Endothelial cell of umbilical vein (primary cell): ENCODE results near the gene SCGB1A1. TPM values are rescaled to one million over a fixed set of nuclear protein-coding genes. Genes with fewer than 3 reads are reported as not detected.

ENCODE experiments used
- BruUV-seq: library from RNA; stranded (reverse); fragments of 400-500 nt; replicated peaks from 2 replicates; lab custom pipeline; 2021; lab: Mats Ljungman, UMichigan
- CTCF ChIA-PET: fragments of 300-600, 350-600 bp; sonication (Branson Sonifier 250); formaldehyde crosslinking; loops from one replicate; lab custom pipeline; 2021; ENCODE audit warnings: antibody characterized with exemption, inconsistent platforms; lab: Charles Lee
- POLR2A ChIA-PET: fragments of 300-600, 350-600 bp; sonication (Branson Sonifier 250); formaldehyde crosslinking; loops from one replicate; lab custom pipeline; 2021; ENCODE audit warnings: antibody characterized with exemption, inconsistent platforms; lab: Charles Lee
- DNase-seq: peaks from one replicate; pipeline ENCODE4 v3.0.0-alpha.2; 2011; ENCODE audit warnings: low read depth, low spot score
- FAIRE-seq: peaks from 2 replicates; lab custom pipeline; 2011; peaks lifted over from hg19 to GRCh38; lab: Jason Lieb, UNC
- H2AFZ ChIP-seq: 2 replicates; pipeline ENCODE4 v1.6.0; 2012; ENCODE audit warnings: low read depth, low read length, control low read depth, inconsistent platforms
- H3K27ac ChIP-seq: 2 replicates; pipeline ENCODE4 v1.5.1; 2011; ENCODE audit warnings: low read depth, mild to moderate bottlenecking, control low read depth, low read length, moderate library complexity; ENCODE audit not compliant: insufficient read depth
- H3K27me3 ChIP-seq, 2 experiments: 2 replicates each; pipeline versions ENCODE4 v1.6.0 to v1.6.1; 2011; ENCODE audit warnings: low read length in 2 of 2, mixed read lengths in 1 of 2; ENCODE audit not compliant: control insufficient read depth in 2 of 2, insufficient read depth in 2 of 2
- H3K36me3 ChIP-seq, 2 experiments: 2 replicates in 1 of 2; 3 replicates in 1 of 2; pipeline ENCODE4 v1.5.1; 2011; ENCODE audit warnings: low read length in 2 of 2, mild to moderate bottlenecking in 1 of 2, moderate library complexity in 1 of 2; ENCODE audit not compliant: control insufficient read depth in 2 of 2, insufficient read depth in 2 of 2; ENCODE audit errors: extremely low read depth in 1 of 2
- H3K4me1 ChIP-seq: 3 replicates; pipeline ENCODE4 v1.5.1; 2011; ENCODE audit warnings: mild to moderate bottlenecking, low read length; ENCODE audit not compliant: control insufficient read depth, insufficient read depth; ENCODE audit errors: extremely low read depth
- H3K4me2 ChIP-seq: 2 replicates; pipeline ENCODE4 v1.6.1; 2011; ENCODE audit warnings: low read length, control low read depth, mixed read lengths; ENCODE audit not compliant: insufficient read depth
- H3K4me3 ChIP-seq, 3 experiments: fragments of 200-600 bp in 1 of 3; sonication (generic), shearing (Covaris generic) in 1 of 3; replicated peaks in 1 of 3; 2 replicates each; pipeline ENCODE4 v1.5.1; 2011 to 2016; ENCODE audit warnings: control low read depth in 3 of 3, low read length in 3 of 3, mild to moderate bottlenecking in 2 of 3, inconsistent platforms in 1 of 3, low read depth in 1 of 3, moderate library complexity in 1 of 3; ENCODE audit not compliant: insufficient read depth in 1 of 3
- H3K79me2 ChIP-seq: 2 replicates; pipeline ENCODE4 v1.6.0; 2012; ENCODE audit warnings: low read length, inconsistent platforms; ENCODE audit not compliant: control insufficient read depth, insufficient read depth
- H3K9ac ChIP-seq: replicated peaks from 2 replicates; pipeline ENCODE3; 2011; ENCODE audit warnings: low read length, control low read depth; ENCODE audit not compliant: insufficient read depth; ENCODE audit errors: extremely low read depth
- H3K9me1 ChIP-seq: replicated peaks from 3 replicates; pipeline ENCODE4 v1.6.0; 2011; ENCODE audit warnings: mild to moderate bottlenecking, low read length; ENCODE audit not compliant: control insufficient read depth, insufficient read depth; ENCODE audit errors: extremely low read depth
- H3K9me3 ChIP-seq: replicated peaks from 2 replicates; pipeline ENCODE4 v1.5.1; 2012; ENCODE audit warnings: low read length, inconsistent platforms; ENCODE audit not compliant: control insufficient read depth, insufficient read depth
- H4K20me1 ChIP-seq: replicated peaks from 2 replicates; pipeline ENCODE3; 2011; ENCODE audit warnings: mild to moderate bottlenecking, low read length; ENCODE audit not compliant: control insufficient read depth, insufficient read depth; ENCODE audit errors: extremely low read depth
- CTCF ChIP-seq, 2 donors: IDR thresholded peaks; 1 replicate in 1 of 2; 2 replicates in 1 of 2; pipeline ENCODE4 v1.5.1; 2011; ENCODE audit warnings: low read length in 2 of 2, mild to moderate bottlenecking in 2 of 2, moderate library complexity in 2 of 2, control low read depth in 1 of 2, inconsistent platforms in 1 of 2, low read depth in 1 of 2; ENCODE audit not compliant: insufficient read depth in 1 of 2; ENCODE audit errors: extremely low read depth in 1 of 2
- EZH2 ChIP-seq: IDR thresholded peaks from 2 replicates; pipeline ENCODE4 v1.6.1; 2012; ENCODE audit warnings: borderline replicate concordance, low read depth, mild to moderate bottlenecking, moderate library complexity, low read length, inconsistent platforms; ENCODE audit not compliant: severe bottlenecking
- FOS ChIP-seq: IDR thresholded peaks from 2 replicates; pipeline ENCODE4 v1.6.1; 2011; ENCODE audit warnings: mild to moderate bottlenecking, low read length, moderate library complexity, borderline replicate concordance; ENCODE audit not compliant: insufficient read depth
- GATA2 ChIP-seq: IDR thresholded peaks from 2 replicates; pipeline ENCODE4 v1.7.0; 2011; ENCODE audit warnings: low read depth, mild to moderate bottlenecking, moderate library complexity, mixed read lengths, low read length; ENCODE audit not compliant: insufficient read length, insufficient read depth
- JUN ChIP-seq: IDR thresholded peaks from 2 replicates; pipeline ENCODE4 v1.6.1; 2011; ENCODE audit warnings: borderline replicate concordance, low read depth; ENCODE audit not compliant: insufficient read length, insufficient read depth
- MAX ChIP-seq: IDR thresholded peaks from 2 replicates; pipeline ENCODE4 v1.6.1; 2011; ENCODE audit not compliant: insufficient read depth, insufficient read length
- MYC ChIP-seq: IDR thresholded peaks from one replicate; pipeline ENCODE4 v1.6.1; 2011; ENCODE audit warnings: mild to moderate bottlenecking, low read depth, low read length
- POLR2A ChIP-seq: IDR thresholded peaks from 2 replicates; pipeline ENCODE4 v1.6.1; 2012; ENCODE audit warnings: low read depth, mild to moderate bottlenecking, control low read depth, low read length
- POLR2AphosphoS5 ChIP-seq: IDR thresholded peaks from 2 replicates; pipeline ENCODE4 v1.6.1; 2012; ENCODE audit warnings: low read depth, mild to moderate bottlenecking, control low read depth, low read length, moderate library complexity; ENCODE audit not compliant: insufficient read depth
- dilution Hi-C: fragments of 300-500 bp; cut with MboI; formaldehyde crosslinking; loops from one replicate; pipeline ENCODE4 v1.15.0; 2019; ENCODE audit warnings: low sequenced_read_pairs; ENCODE audit not compliant: extremely low pct_ligation_motif_present
- intact Hi-C: fragments of 100-400 bp; cut with micrococcal nuclease; formaldehyde crosslinking; loops from one replicate; pipeline ENCODE4 v1.10.0; 2022
- polyA plus RNA-seq, 4 experiments: library from polyadenylated mRNA; depleted of rRNA in 3 of 4; stranded (reverse) in 3 of 4; unstranded in 1 of 4; fragments of >200 nt; gene quantifications; 2 replicates each; pipeline versions ENCODE4 v1.2.1 to v1.2.3, GENCODE V29; 2011 to 2012; ENCODE audit warnings: missing spikeins in 1 of 4
- total RNA-seq: library from RNA; stranded (reverse); gene quantifications from 2 replicates; pipeline ENCODE4 v1.2.3, GENCODE V29; 2021

Gene SCGB1A1
- total and polyA plus RNA-seq, 2 donors (not counting 3 experiments of a cell fraction or from before 2014, with no cell fraction given) = not detected

- BruUV-seq = no TSS peak
- dilution Hi-C loops = no loop called here
- TF ChIP-seq CTCF (IDR thresholded peaks at IDR 0.05; ENCODE audit: extremely low read depth in 1 of 2, insufficient read depth in 1 of 2, low read depth in 1 of 2, low read length in 2 of 2) = no peak
- TF ChIP-seq JUN = no peak
- Histone ChIP-seq H2AFZ (no peak overlapping the region), H3K27me3 (no peaks in the 10 kb centered on the region), H3K27ac (no peak overlapping the region), H3K4me2 (no peak overlapping the region), H3K9me1 (no peaks in the 10 kb centered on the region), H3K4me3 (no peak overlapping the region), H3K9me3 (no peaks in the 10 kb centered on the region), H4K20me1 (no peaks in the 10 kb centered on the region), H3K79me2 (no peaks in the 10 kb centered on the region), H3K4me1 (no peaks in the 10 kb centered on the region), H3K36me3 (no peaks in the 10 kb centered on the region), H3K9ac (no peak overlapping the region)
- intact Hi-C loops = no loop called here
- ChIA-PET CTCF (interaction anchor here (0.8 to 2.5 kb wide), 3 partner anchors 24 to 90 kb away, joined by 3 to 10 read pairs (median 3); no protein-coding TSS in a partner anchor), POLR2A (no interaction called here)
- no peak for FAIRE-seq
- no peak for DNase-seq
Measured at GRCh38 chr11:62452839-62453468, 34.1 kb downstream of the SCGB1A1 start.

GRCh38 chr11:62456630-62457029 is 37.8 kb downstream of the SCGB1A1 start:
- no peaks in the 10 kb centered on the region for H3K9me1 ChIP-seq
- POLR2A ChIA-PET = no interaction called here

More at GRCh38 chr11:62456630-62457029, 37.8 kb downstream of the SCGB1A1 start:
- no peaks in the 10 kb centered on the region for H4K20me1 ChIP-seq
- dilution Hi-C loops (no loop called here), intact Hi-C loops (no loop called here)
- H3K79me2 ChIP-seq = no peaks in the 10 kb centered on the region
- no peak overlapping the region for H2AFZ ChIP-seq
- DNase-seq (no peak), FAIRE-seq (no peak)
- no peaks in the 10 kb centered on the region for H3K36me3 ChIP-seq
- H3K9me3 ChIP-seq = no peaks in the 10 kb centered on the region
- no peak overlapping the region for H3K4me3 ChIP-seq
- H3K4me1 ChIP-seq = no peaks in the 10 kb centered on the region
- CTCF ChIA-PET = interaction anchor here (1.0 to 1.5 kb wide), 4 partner anchors 12 to 52 kb away, joined by 3 to 4 read pairs (median 3); no protein-coding TSS in a partner anchor
- no peak overlapping the region for H3K4me2 ChIP-seq
- no TSS peak for BruUV-seq
- no peak overlapping the region for H3K9ac ChIP-seq
- TF ChIP-seq CTCF (IDR thresholded peaks at IDR 0.05; ENCODE audit: extremely low read depth in 1 of 2, insufficient read depth in 1 of 2, low read depth in 1 of 2, low read length in 2 of 2) (no peak), MYC (no peak), JUN (no peak), EZH2 (no peak), POLR2A (no peak), FOS (no peak), MAX (no peak), GATA2 (no peak), POLR2AphosphoS5 (no peak)
- no peak overlapping the region for H3K27ac ChIP-seq
- H3K27me3 ChIP-seq = no peaks in the 10 kb centered on the region
